SJCRH30 (cell line): ENCODE measurements around the gene PID1. TPM values are rescaled to one million over a fixed set of nuclear protein-coding genes. Genes with fewer than 3 reads are reported as not detected.

ENCODE experiments used
- DNase-seq, 2 experiments: peaks; one replicate each; pipeline ENCODE4 v3.0.0-alpha.2; 2015 to 2020
- H3K27ac ChIP-seq: fragments of 250-450 bp; sonication (Bioruptor Pico); 2 replicates; pipeline ENCODE4 v1.5.1; 2020; ENCODE audit warnings: mild to moderate bottlenecking, moderate library complexity
- H3K27me3 ChIP-seq: fragments of 250-450 bp; sonication (Bioruptor Pico); 2 replicates; pipeline ENCODE4 v1.5.1; 2020; ENCODE audit warnings: mild to moderate bottlenecking, moderate library complexity
- H3K36me3 ChIP-seq: fragments of 250-450 bp; sonication (Bioruptor Pico); 2 replicates; pipeline ENCODE4 v1.5.1; 2020; ENCODE audit warnings: mild to moderate bottlenecking, moderate library complexity
- H3K4me1 ChIP-seq: fragments of 250-450 bp; sonication (Bioruptor Pico); 2 replicates; pipeline ENCODE4 v1.5.1; 2020; ENCODE audit warnings: mild to moderate bottlenecking, moderate library complexity
- H3K4me3 ChIP-seq: fragments of 250-450 bp; sonication (Bioruptor Pico); 2 replicates; pipeline ENCODE4 v1.5.1; 2020; ENCODE audit warnings: mild to moderate bottlenecking, moderate library complexity
- H3K9me3 ChIP-seq: fragments of 250-450 bp; sonication (Bioruptor Pico); replicated peaks from 2 replicates; pipeline ENCODE4 v1.5.1; 2020; ENCODE audit warnings: mild to moderate bottlenecking, moderate library complexity
- total RNA-seq: library from RNA; depleted of rRNA; stranded (reverse); fragments of >200 nt; shearing (Covaris generic); gene quantifications from 2 replicates; pipeline ENCODE4 v1.2.3, GENCODE V29; 2014

PID1 gene
- total RNA-seq, 1 experiment from 2014 or later: 6.6 TPM

GRCh38 chr2:229273723-229274338, 2.7 kb upstream of the PID1 start:
- H3K4me3 ChIP-seq: no peak overlapping the region
- DNase-seq: peak; percentile 55 to 87
- H3K27ac ChIP-seq: no peak overlapping the region

GRCh38 chr2:229273006-229273722, 2.1 kb upstream of the PID1 start:
- Histone ChIP-seq H3K9me3 (0 out of 2 replicates have a peak, but pooled peaks cover 1% of the 10 kb centered on the region), H3K4me3 (no peak overlapping the region), H3K27ac (no peak overlapping the region), H3K36me3 (no peaks in the 10 kb centered on the region), H3K27me3 (no peaks in the 10 kb centered on the region), H3K4me1 (no peaks in the 10 kb centered on the region)
- no peak for DNase-seq

More at GRCh38 chr2:229273723-229274338, 2.7 kb upstream of the PID1 start:
- Histone ChIP-seq H3K27me3 (no peaks in the 10 kb centered on the region), H3K36me3 (no peaks in the 10 kb centered on the region), H3K4me1 (no peaks in the 10 kb centered on the region), H3K9me3 (0 out of 2 replicates have a peak, but pooled peaks cover 6% of the 10 kb centered on the region)

DNA sequence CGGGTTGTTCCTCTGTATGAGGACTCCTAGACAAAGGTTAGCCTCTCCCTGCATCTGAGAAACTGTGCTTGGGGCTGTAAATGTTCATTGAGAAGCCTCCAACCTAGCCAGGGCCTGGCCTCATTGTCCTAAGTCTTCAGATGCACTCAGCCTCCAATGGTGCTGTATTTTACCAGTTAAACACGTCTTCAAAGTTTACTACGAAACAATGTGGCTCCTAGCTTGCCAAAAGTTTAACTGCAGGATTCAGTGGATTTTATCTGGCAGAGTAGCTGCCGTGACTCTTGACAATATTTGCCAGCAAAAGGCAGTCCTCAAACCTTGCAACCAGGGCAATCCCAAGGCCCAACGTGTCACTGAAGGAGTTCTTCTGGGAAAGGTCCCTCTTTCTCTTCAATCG, 1.1 kb downstream of the PID1 start:
- Histone ChIP-seq H3K27me3 (no peaks in the 10 kb centered on the region), H3K9me3 (no peaks in the 10 kb centered on the region), H3K4me1 (no peaks in the 10 kb centered on the region), H3K4me3 (peak overlapping the region; percentile 68; the same call in 1 of the 2 replicates), H3K36me3 (no peaks in the 10 kb centered on the region), H3K27ac (no peak overlapping the region)
- peak in 1 of 2 experiments; percentile 10 for DNase-seq

DNA sequence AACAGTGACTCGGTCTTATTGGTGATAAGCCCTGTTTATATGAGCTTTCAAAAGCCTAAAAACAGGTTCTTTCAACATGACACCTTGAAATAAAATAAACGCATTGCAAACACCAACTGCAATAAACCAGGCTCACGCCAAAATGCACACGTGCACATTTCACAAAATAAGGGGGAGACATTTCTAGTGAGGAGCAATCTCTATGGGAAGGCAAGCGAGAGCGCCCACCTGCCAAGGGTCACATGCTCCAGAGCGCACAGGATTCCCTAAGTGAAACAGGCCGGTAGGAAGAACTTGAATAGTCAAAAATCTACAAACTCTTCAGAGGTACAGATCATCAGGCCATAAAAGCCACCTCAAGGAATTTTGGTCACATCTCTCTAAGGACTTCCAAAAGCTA, 1.9 kb downstream of the PID1 start:
- DNase-seq: no peak
- Histone ChIP-seq H3K27ac (no peak overlapping the region), H3K4me3 (no peak overlapping the region), H3K27me3 (no peaks in the 10 kb centered on the region), H3K36me3 (no peaks in the 10 kb centered on the region), H3K9me3 (no peaks in the 10 kb centered on the region), H3K4me1 (no peaks in the 10 kb centered on the region)

DNA sequence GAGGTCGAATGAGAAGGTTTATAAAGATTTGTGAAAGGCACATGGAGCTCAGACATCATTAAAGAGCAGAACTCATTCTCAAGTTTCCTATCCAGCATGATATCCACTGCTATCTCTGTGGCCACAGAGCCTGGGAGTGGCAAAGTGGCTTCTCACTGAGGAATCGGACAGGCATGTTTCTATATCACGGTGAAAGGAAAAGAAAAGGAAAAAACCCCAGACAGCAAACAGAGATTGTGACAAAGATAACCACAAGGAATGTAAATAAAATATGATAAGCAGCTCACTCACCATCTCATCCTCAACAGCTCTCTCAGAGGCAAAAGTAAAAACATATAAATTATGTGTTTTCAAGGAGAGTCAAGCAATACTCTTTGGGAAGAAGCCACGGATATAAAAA, 2.5 kb downstream of the PID1 start:
- no peaks in the 10 kb centered on the region for H3K27me3 ChIP-seq
- H3K27ac ChIP-seq: no peak overlapping the region
- no peaks in the 10 kb centered on the region for H3K36me3 ChIP-seq
- no peak overlapping the region for H3K4me3 ChIP-seq
- H3K9me3 ChIP-seq: no peaks in the 10 kb centered on the region; the same call in 1 of the 2 replicates
- DNase-seq: no peak
- no peaks in the 10 kb centered on the region for H3K4me1 ChIP-seq

GRCh38 chr2:229267080-229267479, 4.0 kb downstream of the PID1 start:
- DNase-seq: no peak
- Histone ChIP-seq H3K36me3 (no peaks in the 10 kb centered on the region), H3K4me3 (no peak overlapping the region), H3K27me3 (no peaks in the 10 kb centered on the region), H3K27ac (no peak overlapping the region), H3K9me3 (no peaks in the 10 kb centered on the region; the same call in 1 of the 2 replicates), H3K4me1 (no peaks in the 10 kb centered on the region)

DNA sequence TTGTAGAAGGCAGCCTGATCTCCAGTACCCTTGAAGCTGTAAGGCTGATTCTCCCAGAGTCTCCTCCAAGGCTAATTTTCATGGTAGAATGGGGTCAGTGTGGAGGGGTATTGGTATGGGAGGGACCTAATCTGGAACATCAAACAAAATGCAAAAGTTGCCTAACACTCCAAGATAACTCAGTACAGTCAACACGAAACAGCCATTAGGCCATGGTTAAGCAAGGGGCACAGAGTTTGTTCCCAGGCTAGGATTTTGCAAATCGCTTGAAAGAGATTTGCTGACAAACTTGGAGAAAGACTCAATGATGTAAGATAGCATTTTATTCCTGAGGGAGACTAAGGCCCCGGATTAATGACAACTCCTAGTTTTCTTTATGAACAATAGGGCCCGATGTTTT, 5.4 kb downstream of the PID1 start:
- no peaks in the 10 kb centered on the region; the same call in 1 of the 2 replicates for H3K9me3 ChIP-seq
- no peak for DNase-seq
- H3K27ac ChIP-seq: no peak overlapping the region
- H3K36me3 ChIP-seq: 0 out of 2 replicates have a peak, but pooled peaks cover 3% of the 10 kb centered on the region
- H3K4me3 ChIP-seq: no peak overlapping the region
- no peaks in the 10 kb centered on the region for H3K4me1 ChIP-seq
- H3K27me3 ChIP-seq: no peaks in the 10 kb centered on the region

GRCh38 chr2:229261599-229261998, 9.5 kb downstream of the PID1 start:
- Histone ChIP-seq H3K4me1 (no peaks in the 10 kb centered on the region), H3K27me3 (no peaks in the 10 kb centered on the region), H3K9me3 (no peaks in the 10 kb centered on the region; the same call in 1 of the 2 replicates), H3K4me3 (no peak overlapping the region), H3K27ac (no peak overlapping the region), H3K36me3 (0 out of 2 replicates have a peak, but pooled peaks cover 3% of the 10 kb centered on the region)
- no peak for DNase-seq

- DNase-seq: no peak
- no peak overlapping the region for H3K27ac ChIP-seq
- H3K4me1 ChIP-seq: no peaks in the 10 kb centered on the region
- no peaks in the 10 kb centered on the region; the same call in 1 of the 2 replicates for H3K9me3 ChIP-seq
- 0 out of 2 replicates have a peak, but pooled peaks cover 3% of the 10 kb centered on the region for H3K36me3 ChIP-seq
- H3K4me3 ChIP-seq: no peak overlapping the region
- H3K27me3 ChIP-seq: no peaks in the 10 kb centered on the region
Measured at GRCh38 chr2:229261076-229261475, 10.0 kb downstream of the PID1 start.

GRCh38 chr2:229257985-229258384, 13.1 kb downstream of the PID1 start:
- H3K4me1 ChIP-seq: no peaks in the 10 kb centered on the region
- no peak overlapping the region for H3K4me3 ChIP-seq
- H3K27ac ChIP-seq: no peak overlapping the region
- H3K36me3 ChIP-seq: 0 out of 2 replicates have a peak, but pooled peaks cover 3% of the 10 kb centered on the region
- no peaks in the 10 kb centered on the region for H3K27me3 ChIP-seq
- no peaks in the 10 kb centered on the region for H3K9me3 ChIP-seq
- no peak for DNase-seq

DNA sequence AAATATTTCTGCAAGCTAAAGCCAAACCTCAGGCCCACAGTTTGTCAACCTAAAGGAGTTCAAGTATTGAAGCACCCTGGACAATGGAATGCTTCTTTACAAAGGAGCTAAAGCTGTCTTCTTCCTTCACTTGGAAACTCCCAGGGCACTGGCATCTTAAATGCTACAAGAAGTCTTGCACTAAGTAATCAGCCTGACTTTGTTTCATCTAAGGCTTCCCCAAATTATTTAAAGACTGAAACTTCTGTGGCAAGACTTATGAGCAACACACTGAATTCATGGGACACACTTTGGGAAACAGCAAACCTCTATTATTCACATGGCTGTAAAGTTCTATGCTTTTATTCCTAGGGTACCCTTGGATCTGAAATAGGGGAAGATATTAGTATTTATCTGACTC, 14.7 kb downstream of the PID1 start:
- Histone ChIP-seq H3K27ac (no peak overlapping the region), H3K4me1 (no peaks in the 10 kb centered on the region), H3K4me3 (no peak overlapping the region), H3K9me3 (no peaks in the 10 kb centered on the region), H3K36me3 (0 out of 2 replicates have a peak, but pooled peaks cover 3% of the 10 kb centered on the region), H3K27me3 (no peaks in the 10 kb centered on the region)
- no peak for DNase-seq

DNA sequence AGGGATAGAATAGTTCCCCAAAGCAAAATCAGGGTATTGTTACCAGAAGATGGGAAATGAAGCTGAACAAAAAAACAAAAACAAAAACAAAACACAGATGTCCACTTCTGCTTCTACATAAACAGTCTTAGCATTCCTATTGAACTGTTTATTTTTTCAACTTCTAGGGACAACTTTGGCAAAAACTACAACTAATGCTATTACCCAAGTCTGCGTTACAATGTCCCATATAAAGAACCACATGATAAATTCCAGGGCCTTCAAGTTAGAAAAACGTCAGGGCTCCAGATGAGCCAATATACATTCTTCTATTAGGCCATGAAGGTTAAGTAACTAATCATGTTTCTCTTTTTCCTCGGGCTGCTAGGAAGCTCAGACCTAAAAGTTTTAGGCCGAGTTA, 16.9 kb downstream of the PID1 start:
- H3K9me3 ChIP-seq: no peaks in the 10 kb centered on the region
- no peak for DNase-seq

DNA sequence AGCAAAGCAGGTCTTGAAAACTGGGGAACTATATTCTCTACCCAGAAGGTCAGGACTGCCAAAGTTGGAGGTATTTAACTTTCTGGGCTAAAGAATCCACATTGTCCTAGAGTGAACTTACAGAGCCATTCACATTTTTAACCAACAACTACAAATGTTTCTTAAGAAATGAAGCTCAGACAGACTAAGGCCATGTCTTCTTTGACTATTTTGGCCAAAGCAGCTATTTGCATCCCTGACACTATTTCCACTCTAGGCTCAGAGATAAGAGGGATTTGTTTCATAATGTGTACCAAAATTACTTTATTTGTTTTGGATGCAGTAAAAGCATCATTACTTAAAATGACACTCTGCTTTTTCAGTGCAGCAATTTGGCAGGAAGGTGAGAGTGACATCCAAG, 18.1 kb downstream of the PID1 start:
- H3K4me3 ChIP-seq: no peak overlapping the region

More for the DNA sequence above, 16.9 kb downstream of the PID1 start:
- Histone ChIP-seq H3K36me3 (no peaks in the 10 kb centered on the region), H3K4me1 (peaks cover 5% of the 10 kb centered on the region; the same call in 1 of the 2 replicates), H3K27me3 (0 out of 2 replicates have a peak, but pooled peaks cover 3% of the 10 kb centered on the region), H3K27ac (no peak overlapping the region), H3K4me3 (no peak overlapping the region)

GRCh38 chr2:229252280-229252679, 18.8 kb downstream of the PID1 start:
- H3K27ac ChIP-seq: no peak overlapping the region
- 0 out of 2 replicates have a peak, but pooled peaks cover 3% of the 10 kb centered on the region for H3K27me3 ChIP-seq
- no peaks in the 10 kb centered on the region for H3K36me3 ChIP-seq
- H3K9me3 ChIP-seq: no peaks in the 10 kb centered on the region
- H3K4me1 ChIP-seq: peaks cover 7% of the 10 kb centered on the region; the same call in 1 of the 2 replicates
- no peak overlapping the region for H3K4me3 ChIP-seq
- DNase-seq: no peak

More for the DNA sequence above, 18.1 kb downstream of the PID1 start:
- Histone ChIP-seq H3K27me3 (0 out of 2 replicates have a peak, but pooled peaks cover 3% of the 10 kb centered on the region), H3K36me3 (no peaks in the 10 kb centered on the region), H3K4me1 (peaks cover 7% of the 10 kb centered on the region; the same call in 1 of the 2 replicates), H3K27ac (no peak overlapping the region), H3K9me3 (no peaks in the 10 kb centered on the region)
- DNase-seq: no peak

GRCh38 chr2:229249536-229249935, 21.6 kb downstream of the PID1 start:
- Histone ChIP-seq H3K27ac (no peak overlapping the region), H3K9me3 (no peaks in the 10 kb centered on the region), H3K27me3 (0 out of 2 replicates have a peak, but pooled peaks cover 3% of the 10 kb centered on the region), H3K36me3 (no peaks in the 10 kb centered on the region), H3K4me3 (no peak overlapping the region), H3K4me1 (peaks cover 7% of the 10 kb centered on the region; the same call in 1 of the 2 replicates)
- peak in 1 of 2 experiments; percentile 47 for DNase-seq
